ENCODE measurements around the gene TPCN2.

- TF ChIP-seq MAX (IDR thresholded peaks at IDR 0.05) (no peak), SP1 (IDR thresholded peaks at IDR 0.05) (no peak), ZBTB33 (IDR thresholded peaks at IDR 0.05) (no peak), YY1 (IDR thresholded peaks at IDR 0.05) (no peak), GABPA (IDR thresholded peaks at IDR 0.05 in 1 of 2, conservative IDR thresholded peaks at IDR 0.05 in 1 of 2) (no peak), JUND (IDR thresholded peaks at IDR 0.05) (no peak), HNF4A (conservative IDR thresholded peaks at IDR 0.05) (no peak), RAD21 (IDR thresholded peaks at IDR 0.05) (no peak), FOXA1 (IDR thresholded peaks at IDR 0.05) (no peak), TAF1 (conservative IDR thresholded peaks at IDR 0.05) (no peak), EGR1 (IDR thresholded peaks at IDR 0.05; ENCODE audit: low read depth in 2 of 2) (no peak)
- TF ChIP-seq, protein P1, sequence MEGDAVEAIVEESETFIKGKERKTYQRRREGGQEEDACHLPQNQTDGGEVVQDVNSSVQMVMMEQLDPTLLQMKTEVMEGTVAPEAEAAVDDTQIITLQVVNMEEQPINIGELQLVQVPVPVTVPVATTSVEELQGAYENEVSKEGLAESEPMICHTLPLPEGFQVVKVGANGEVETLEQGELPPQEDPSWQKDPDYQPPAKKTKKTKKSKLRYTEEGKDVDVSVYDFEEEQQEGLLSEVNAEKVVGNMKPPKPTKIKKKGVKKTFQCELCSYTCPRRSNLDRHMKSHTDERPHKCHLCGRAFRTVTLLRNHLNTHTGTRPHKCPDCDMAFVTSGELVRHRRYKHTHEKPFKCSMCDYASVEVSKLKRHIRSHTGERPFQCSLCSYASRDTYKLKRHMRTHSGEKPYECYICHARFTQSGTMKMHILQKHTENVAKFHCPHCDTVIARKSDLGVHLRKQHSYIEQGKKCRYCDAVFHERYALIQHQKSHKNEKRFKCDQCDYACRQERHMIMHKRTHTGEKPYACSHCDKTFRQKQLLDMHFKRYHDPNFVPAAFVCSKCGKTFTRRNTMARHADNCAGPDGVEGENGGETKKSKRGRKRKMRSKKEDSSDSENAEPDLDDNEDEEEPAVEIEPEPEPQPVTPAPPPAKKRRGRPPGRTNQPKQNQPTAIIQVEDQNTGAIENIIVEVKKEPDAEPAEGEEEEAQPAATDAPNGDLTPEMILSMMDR (IDR thresholded peaks at IDR 0.05; ENCODE audit: low read depth, low read length, missing input control): no peak
- TF ChIP-seq, protein P2, sequence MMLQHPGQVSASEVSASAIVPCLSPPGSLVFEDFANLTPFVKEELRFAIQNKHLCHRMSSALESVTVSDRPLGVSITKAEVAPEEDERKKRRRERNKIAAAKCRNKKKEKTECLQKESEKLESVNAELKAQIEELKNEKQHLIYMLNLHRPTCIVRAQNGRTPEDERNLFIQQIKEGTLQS (IDR thresholded peaks at IDR 0.05): no peak
- TF ChIP-seq, protein P3, sequence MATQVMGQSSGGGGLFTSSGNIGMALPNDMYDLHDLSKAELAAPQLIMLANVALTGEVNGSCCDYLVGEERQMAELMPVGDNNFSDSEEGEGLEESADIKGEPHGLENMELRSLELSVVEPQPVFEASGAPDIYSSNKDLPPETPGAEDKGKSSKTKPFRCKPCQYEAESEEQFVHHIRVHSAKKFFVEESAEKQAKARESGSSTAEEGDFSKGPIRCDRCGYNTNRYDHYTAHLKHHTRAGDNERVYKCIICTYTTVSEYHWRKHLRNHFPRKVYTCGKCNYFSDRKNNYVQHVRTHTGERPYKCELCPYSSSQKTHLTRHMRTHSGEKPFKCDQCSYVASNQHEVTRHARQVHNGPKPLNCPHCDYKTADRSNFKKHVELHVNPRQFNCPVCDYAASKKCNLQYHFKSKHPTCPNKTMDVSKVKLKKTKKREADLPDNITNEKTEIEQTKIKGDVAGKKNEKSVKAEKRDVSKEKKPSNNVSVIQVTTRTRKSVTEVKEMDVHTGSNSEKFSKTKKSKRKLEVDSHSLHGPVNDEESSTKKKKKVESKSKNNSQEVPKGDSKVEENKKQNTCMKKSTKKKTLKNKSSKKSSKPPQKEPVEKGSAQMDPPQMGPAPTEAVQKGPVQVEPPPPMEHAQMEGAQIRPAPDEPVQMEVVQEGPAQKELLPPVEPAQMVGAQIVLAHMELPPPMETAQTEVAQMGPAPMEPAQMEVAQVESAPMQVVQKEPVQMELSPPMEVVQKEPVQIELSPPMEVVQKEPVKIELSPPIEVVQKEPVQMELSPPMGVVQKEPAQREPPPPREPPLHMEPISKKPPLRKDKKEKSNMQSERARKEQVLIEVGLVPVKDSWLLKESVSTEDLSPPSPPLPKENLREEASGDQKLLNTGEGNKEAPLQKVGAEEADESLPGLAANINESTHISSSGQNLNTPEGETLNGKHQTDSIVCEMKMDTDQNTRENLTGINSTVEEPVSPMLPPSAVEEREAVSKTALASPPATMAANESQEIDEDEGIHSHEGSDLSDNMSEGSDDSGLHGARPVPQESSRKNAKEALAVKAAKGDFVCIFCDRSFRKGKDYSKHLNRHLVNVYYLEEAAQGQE (IDR thresholded peaks at IDR 0.05): no peak
These were observed 15.7 kb downstream of the TPCN2 start for GRCh38 chr11:69064394-69064957.
